Measurements from ENCODE around the gene C2CD3.
"Not testable (repeated sequence)": the region's sequence is repeated elsewhere in the genome, so short reads cannot be mapped to it uniquely, and the experiment has no call there.

GRCh38 chr11:74065534-74065933 lies 105.3 kb downstream of the C2CD3 start:
- TF ChIP-seq EZH2phosphoT487 (IDR thresholded peaks at IDR 0.05; ENCODE audit: insufficient read depth, low read depth); EZH2 (IDR thresholded peaks at IDR 0.05; ENCODE audit: insufficient read depth, poor library complexity, severe bottlenecking): not testable (repeated sequence)
